Amniotic stem cell (primary cell): ENCODE measurements around the gene GRB14.
"Not testable (repeated sequence)": the region's sequence is repeated elsewhere in the genome, so short reads cannot be mapped to it uniquely, and the experiment has no call there.

Experiments used
- DNase-seq: peaks from one replicate; lab custom pipeline; 2025; lab: John Stamatoyannopoulos, UW

Gene GRB14

DNA sequence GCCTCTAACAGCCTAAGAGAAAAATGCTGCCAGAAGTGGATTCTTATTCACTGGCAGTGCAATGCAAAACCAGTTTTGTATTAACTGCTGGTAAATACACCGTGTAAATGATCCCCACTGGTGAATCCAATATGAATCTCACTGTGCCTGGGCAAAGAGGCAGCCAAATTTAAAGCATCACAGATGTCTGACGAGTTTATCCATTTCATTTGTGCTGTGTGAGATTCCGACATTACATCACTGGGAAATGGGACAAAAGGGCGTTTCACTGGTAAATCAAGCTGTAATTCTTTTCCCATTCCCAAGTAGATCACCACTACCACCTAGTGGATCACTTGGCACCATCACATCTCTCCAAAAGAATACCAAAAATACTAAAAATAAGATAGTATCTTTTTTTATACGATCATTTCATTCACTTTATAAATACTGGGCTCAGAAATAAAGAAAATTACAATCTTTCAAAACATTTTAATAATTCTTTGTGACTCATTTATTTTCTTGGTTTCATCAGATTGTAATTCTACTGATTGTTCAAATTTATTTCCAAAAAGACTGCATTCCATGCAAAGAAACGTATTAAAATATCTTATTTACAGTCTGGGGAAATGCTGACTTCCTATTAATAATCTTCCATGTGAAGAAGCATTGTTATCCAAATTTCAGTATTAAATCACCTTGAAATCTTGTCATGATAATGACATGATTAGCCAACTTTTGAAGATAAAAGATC is 125.6 kb downstream of the GRB14 start:
- peak; percentile 42 for DNase-seq

DNA sequence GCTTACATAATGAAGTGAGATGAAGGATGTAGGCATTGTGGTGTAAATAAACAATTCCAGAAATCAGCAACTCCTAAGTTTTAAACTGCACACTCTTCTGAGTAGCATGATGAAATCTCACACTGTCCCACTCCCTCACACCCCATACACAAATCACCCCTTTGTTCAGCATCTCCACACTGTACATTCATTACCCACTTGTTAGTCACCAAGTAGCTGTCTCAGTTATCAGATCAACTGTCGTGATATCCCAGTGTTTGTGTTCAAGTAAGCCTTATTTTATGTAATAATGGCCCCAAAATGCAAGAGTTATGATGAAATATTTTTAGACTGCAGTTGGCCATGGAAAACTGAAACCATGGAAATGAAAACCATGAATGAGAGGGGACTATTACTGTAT is 135.7 kb downstream of the GRB14 start:
- no peak for DNase-seq

DNA sequence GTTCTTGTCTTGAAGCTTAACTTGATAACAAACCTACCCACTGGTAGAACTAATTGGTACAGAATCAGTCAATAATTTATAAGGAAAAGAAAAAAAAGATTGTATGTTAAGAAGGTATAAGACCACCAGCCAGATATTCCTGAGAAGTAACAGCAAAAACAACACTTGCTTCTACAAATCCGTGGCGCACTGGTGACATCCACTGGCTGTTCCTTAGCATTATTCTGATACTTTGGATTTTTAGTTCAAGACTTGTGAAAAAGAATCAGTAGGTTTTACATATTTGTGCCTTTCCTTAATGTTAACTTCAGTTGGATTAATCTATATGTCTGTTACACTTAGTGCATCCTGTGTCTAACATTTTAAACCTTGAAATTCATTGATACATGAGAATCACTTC is 141.8 kb downstream of the GRB14 start:
- DNase-seq, result peak; percentile 19

DNA sequence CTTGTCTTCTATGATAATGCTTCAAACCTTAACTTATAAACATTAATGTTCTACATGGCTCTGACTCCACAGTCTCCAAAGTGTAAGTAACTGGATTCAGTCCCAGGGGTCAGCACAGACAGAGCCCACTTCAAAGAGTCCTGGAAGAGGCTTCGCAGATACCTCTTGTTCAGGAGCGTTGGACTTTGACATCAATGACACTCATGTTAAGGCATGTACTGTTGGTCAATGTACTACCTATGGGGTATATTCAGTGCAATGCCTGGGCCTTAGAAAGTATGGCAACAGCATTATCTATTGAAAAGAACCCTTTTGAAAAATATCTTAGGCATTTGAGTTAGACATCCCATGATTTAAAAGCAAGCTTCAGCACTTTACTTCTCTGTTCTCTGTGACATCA is 143.1 kb downstream of the GRB14 start:
- DNase-seq, result no peak

DNA sequence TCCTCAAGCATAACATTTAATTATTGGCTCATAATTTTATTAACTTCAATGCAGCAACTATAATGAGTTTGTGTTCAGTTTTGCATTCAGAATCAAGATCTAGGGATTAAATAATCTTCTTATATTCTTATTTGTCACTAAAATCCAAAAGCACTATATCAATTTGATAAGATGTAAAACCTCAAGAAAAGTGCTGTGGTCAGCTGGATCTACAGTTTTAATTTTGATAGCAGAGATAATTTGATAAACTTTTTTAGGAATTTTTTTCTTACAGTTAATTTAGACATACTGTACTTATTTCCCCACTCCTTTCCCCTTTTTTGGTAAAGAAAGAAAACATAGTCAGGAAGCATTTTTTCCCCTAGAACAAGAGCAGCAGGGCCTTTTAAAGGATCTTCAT is 146.4 kb downstream of the GRB14 start:
- no peak for DNase-seq

DNA sequence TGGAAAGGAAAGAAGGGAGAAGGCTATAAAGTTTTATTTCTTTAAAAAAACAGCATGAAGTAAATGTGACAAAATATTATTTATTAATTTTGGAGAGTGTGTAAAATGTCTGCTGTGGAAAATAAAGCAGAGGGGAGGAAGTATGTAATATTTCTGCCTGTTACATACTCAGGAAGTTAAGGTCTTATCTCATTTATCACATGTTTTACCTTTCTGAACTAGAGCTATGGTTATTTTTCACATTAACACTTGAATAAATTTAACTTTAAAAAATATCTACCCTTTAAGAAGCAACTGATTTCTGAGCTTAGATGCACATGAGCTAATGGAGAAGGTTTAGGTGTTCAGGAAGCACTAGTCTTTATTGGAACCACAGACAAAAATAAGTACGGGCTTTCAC is 148.3 kb downstream of the GRB14 start:
- no peak for DNase-seq

DNA sequence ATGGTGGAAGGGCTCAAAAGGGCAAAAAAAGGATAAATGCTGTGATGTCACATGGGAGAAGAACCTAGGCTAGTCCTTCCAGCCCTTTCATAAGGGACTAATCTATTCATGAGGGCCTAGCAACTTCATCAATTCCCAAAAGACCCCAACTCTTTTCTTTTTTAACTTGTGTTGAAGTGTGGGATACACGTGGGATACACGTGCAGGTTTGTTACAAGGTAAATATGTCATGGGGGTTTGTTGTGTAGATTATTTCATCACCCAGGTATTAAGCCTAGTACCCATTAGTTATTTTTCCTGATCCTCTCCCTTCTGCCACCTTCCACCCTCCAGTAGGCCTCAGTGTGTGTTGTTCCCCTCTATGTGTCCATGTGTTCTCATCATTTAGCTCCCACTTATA is 156.2 kb downstream of the GRB14 start:
- not testable (repeated sequence) for DNase-seq

DNA sequence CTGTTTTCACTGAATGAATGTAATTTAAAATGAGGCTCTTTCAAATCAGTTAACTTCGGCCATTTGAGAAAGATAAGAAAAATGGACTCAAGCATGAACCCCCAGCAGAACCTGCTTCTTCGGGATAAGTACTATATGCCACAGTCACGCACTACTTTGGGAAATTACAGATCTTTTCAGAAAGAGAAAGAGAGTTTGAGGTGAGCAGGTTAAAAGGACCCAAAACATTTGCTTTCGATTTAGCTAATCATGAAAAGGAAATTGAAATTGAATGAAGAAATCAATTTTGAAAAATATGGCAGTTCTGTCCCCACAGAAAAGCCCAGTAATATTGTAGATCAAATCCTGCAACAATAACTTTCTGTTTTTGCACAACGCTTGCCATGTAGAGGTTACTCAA is 156.9 kb downstream of the GRB14 start:
- no peak for DNase-seq

DNA sequence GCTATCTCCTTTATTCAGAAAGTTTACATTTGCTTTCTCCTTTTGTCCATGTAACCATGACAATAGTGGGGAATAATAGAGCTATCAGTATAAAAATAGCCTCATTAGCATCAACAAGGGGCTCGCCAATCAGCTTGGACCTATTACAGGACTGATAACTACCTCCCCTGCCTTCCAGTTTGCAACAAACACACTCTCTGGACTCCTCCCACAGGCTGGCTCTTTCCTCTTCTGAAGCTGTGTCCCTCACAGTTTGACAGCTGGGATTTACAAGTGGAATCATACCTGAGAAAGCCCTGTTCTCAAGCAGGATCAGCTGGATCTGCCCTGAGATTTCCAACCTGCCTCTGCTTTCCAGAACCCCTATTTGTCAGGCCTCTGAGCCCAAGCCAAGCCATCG is 162.5 kb downstream of the GRB14 start:
- no peak for DNase-seq

DNA sequence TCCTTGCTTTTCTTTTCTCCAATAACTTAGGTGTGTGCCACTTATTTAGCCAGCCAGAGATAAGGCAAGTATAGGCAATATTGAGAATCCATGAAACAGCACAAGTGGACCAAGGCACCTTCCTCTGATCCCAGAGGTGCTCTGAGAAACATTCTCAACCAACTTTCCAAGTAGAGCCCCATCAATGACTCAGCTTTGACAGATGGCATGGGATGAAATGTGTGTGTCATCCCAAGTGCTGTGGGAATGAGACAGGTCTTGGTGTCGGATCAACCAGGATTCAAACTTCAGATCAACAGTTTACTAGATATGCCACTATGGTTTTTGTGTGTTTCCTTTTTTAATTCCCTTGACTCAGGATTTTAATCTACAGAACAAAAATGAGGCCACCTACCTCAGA is 164.0 kb downstream of the GRB14 start:
- no peak for DNase-seq

DNA sequence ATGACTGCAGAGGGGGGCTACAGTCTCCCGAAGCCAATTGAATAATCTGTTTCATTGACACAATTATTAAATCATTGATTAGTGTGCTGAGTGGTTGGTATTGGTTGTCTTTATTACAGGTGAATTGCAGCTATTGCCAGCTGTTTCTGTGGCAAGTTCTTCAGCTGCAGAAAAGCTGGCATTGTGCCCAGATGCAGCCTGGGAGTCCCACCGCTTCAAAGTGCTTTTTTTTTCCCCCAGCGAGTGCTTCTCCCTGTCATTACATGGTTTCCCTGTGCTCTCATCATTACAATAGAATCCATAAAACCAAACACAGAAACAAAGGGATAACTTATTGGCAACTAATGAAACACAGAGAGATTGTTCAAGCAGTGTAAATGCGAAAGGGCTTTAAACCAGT is 164.7 kb downstream of the GRB14 start:
- DNase-seq, result no peak

DNA sequence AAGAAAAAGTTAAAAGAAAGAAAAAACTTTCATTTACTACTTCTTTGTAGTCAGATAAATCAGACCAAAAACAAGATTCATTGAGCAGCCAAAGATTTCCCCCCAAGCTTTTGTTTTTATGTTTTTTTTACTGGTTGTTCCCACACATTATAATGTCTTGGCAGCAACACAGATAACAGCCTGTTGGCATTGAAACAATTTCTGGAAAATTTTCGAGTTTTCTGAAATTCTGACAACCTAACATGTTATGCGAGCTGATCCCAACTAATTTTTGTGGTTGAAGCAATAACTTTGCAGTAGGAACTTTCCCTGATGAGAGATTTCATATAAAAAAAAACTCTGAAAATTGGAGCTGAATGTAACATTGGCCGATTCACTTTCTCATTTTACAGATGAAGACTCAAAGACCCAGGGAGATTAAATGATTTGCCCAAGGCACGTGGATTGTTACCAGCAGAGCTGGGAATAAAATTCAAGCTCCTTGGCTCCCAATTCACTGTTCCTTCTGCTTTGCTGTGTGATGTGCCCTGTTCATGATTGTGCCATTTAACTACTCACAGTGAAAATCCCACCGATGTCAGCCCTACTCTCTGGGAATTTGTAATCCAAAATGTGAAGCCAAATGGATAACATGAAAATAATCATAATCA is 167.5 kb downstream of the GRB14 start:
- no peak for DNase-seq

DNA sequence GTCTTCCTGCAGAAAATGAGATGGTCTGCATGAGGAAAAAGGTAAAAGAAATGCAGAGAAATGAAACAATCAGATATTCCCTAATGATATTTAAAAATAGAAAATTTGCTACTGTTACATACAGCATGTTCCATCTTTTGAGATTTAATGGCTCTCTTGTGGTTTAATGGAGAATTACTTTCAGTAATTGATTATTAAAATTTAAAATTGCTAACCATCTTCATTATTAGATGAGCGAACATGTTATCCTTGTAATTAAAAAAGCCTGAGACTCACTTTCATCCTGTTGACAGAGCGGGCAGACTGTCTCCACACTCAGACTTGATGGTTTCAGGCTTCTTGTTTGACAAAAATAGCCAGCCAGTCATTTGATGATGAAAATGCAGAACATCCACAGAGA is 171.0 kb downstream of the GRB14 start:
- DNase-seq, result no peak

DNA sequence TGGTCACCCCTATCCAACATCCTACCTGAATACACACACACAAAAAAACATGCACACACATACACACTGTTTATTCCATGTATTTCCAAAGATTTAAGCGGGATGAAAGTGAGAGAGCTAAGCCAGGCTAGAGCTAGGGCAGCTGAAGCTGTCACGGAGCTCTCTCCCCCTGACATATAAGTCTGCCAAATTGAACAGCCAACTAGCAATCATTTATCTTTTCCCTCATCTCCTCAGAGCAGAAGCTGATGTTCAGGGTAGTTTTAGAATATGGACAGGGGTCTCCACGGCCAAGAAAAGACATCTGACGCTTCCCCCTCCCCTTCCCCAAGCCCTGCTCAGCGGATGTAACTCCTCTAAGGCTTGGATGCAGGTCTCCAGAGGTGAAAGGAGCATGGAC is 171.6 kb downstream of the GRB14 start:
- DNase-seq, result no peak

DNA sequence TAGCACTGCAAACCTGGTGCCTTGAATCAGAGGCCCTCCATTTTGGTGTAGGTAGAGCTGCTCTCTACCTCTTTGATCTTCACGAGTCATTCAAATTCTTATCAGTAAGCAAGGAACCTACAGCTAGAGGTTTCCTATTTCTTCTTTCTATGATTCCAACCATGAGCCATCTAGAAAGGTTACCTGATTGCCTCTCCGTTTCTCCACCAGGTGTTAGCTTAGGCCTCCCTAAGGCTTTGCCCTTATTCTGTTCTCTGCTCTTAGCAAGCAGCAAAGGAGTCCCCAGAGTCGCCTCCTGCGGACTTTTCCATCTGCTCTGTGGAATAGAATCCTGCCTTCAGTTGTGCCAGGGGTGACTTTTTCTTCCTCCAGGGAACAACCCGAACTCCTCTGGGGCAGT is 173.6 kb downstream of the GRB14 start:
- no peak for DNase-seq
